ENCODE measurements around the gene KLF8. TPM values are rescaled to one million over a fixed set of nuclear protein-coding genes. Genes with fewer than 3 reads are reported as not detected.

KLF8 gene
- total RNA-seq, 1 donor from 2014 or later: 3.3 TPM

GRCh38 chrX:56309881-56310280 lies 77.7 kb downstream of the KLF8 start:
- Histone ChIP-seq H3K9me3 (replicated peaks) (no peaks in the 10 kb centered on the region), H3K36me3 (no peaks in the 10 kb centered on the region), H3K27me3 (ENCODE audit: low read depth) (no peaks in the 10 kb centered on the region), H3K4me1 (no peaks in the 10 kb centered on the region), H3K4me3 (no peak overlapping the region), H3K27ac (replicated peaks) (no peak overlapping the region)
- intact Hi-C loops (cut with micrococcal nuclease): no loop called here
- no peak for TF ChIP-seq CTCF (IDR thresholded peaks at IDR 0.05; ENCODE audit: borderline replicate concordance)
- no peak for DNase-seq

GRCh38 chrX:56310581-56310980 lies 78.4 kb downstream of the KLF8 start:
- intact Hi-C loops (cut with micrococcal nuclease): no loop called here
- no peak for DNase-seq
- H3K4me3 ChIP-seq: no peak overlapping the region
- no peaks in the 10 kb centered on the region for H3K27me3 ChIP-seq (ENCODE audit: low read depth)
- TF ChIP-seq CTCF (IDR thresholded peaks at IDR 0.05; ENCODE audit: borderline replicate concordance): no peak
- H3K36me3 ChIP-seq: no peaks in the 10 kb centered on the region
- no peaks in the 10 kb centered on the region for H3K9me3 ChIP-seq (replicated peaks)
- H3K4me1 ChIP-seq: no peaks in the 10 kb centered on the region
- no peak overlapping the region for H3K27ac ChIP-seq (replicated peaks)

DNA sequence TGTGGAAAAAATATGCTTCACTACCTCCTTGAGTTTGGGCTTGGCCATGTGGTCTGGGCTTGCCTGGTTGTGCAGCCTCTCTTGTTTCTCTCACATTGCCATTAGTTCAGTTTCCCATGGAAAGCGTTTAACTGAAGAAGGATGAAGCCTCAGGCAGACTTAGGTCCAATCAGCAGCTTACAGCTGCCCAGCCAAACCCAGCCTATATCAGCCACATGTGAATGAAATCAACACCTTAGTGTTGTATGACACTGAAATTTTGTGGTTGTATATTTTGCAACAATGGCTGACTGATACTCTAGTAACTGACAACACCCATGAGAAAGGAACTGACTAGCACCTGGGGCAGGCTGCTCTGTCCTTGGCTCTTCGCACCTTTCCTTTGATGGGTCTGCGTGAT lies 81.2 kb downstream of the KLF8 start:
- DNase-seq: no peak
- Histone ChIP-seq H3K27me3 (ENCODE audit: low read depth) (no peaks in the 10 kb centered on the region), H3K4me3 (no peak overlapping the region), H3K9me3 (replicated peaks) (no peaks in the 10 kb centered on the region), H3K36me3 (no peaks in the 10 kb centered on the region), H3K4me1 (no peaks in the 10 kb centered on the region), H3K27ac (replicated peaks) (no peak overlapping the region)
- TF ChIP-seq CTCF (IDR thresholded peaks at IDR 0.05; ENCODE audit: borderline replicate concordance): no peak
- intact Hi-C loops (cut with micrococcal nuclease): no loop called here

GRCh38 chrX:56314334-56314733 lies 82.2 kb downstream of the KLF8 start:
- DNase-seq: no peak
- H3K4me3 ChIP-seq: no peak overlapping the region
- H3K36me3 ChIP-seq: no peaks in the 10 kb centered on the region
- H3K4me1 ChIP-seq: no peaks in the 10 kb centered on the region
- H3K27ac ChIP-seq (replicated peaks): no peak overlapping the region
- TF ChIP-seq CTCF (IDR thresholded peaks at IDR 0.05; ENCODE audit: borderline replicate concordance): no peak
- no peaks in the 10 kb centered on the region for H3K9me3 ChIP-seq (replicated peaks)
- H3K27me3 ChIP-seq (ENCODE audit: low read depth): no peaks in the 10 kb centered on the region
- intact Hi-C loops (cut with micrococcal nuclease): no loop called here

DNA sequence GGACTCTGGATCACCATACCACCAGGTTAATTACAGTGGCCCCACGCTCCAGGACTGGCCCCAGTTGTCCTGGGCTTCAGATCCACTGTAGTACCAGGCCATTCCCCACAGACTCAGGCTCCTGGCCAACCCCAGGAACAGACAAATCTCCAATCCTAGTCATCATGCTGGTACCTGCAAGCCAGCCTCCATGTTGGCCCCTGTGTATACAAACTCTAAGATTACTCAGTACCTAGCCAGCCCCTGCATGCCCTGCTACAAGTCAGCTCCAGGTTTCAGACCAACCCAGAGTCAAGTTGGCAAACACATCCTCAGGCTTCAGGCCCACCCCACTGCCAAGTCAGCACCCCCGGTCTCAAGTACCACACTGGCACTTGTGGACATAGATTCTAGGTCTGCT lies 85.9 kb downstream of the KLF8 start:
- H3K27ac ChIP-seq (replicated peaks): no peak overlapping the region
- intact Hi-C loops (cut with micrococcal nuclease): no loop called here
- no peaks in the 10 kb centered on the region for H3K4me1 ChIP-seq
- no peaks in the 10 kb centered on the region for H3K27me3 ChIP-seq (ENCODE audit: low read depth)
- H3K9me3 ChIP-seq (replicated peaks): no peaks in the 10 kb centered on the region
- no peaks in the 10 kb centered on the region for H3K36me3 ChIP-seq
- H3K4me3 ChIP-seq: no peak overlapping the region
- TF ChIP-seq CTCF (IDR thresholded peaks at IDR 0.05; ENCODE audit: borderline replicate concordance): no peak
- no peak for DNase-seq

DNA sequence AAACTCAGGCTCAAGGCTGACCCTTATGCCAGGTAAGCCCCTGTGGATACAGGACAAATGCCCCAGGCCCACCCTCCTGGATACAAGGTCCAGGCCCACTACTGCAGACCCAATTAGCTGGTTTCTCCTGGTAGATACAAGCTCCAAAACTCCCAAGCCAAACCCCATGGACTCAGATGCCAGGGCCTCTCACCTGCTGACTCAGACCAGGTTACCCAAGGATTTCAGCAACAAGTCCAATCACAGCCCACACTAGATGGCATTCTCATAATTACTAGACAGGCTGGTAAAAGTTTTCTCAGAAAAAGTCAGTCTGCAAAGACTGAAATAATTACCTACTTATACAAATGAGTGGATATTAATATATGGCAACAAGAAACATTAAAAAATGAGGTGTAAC lies 87.0 kb downstream of the KLF8 start:
- Histone ChIP-seq H3K27ac (replicated peaks) (no peak overlapping the region), H3K4me3 (no peak overlapping the region), H3K4me1 (no peaks in the 10 kb centered on the region), H3K9me3 (replicated peaks) (peaks cover 3% of the 10 kb centered on the region), H3K27me3 (ENCODE audit: low read depth) (no peaks in the 10 kb centered on the region), H3K36me3 (no peaks in the 10 kb centered on the region)
- intact Hi-C loops (cut with micrococcal nuclease): no loop called here
- TF ChIP-seq CTCF (IDR thresholded peaks at IDR 0.05; ENCODE audit: borderline replicate concordance): no peak
- no peak for DNase-seq
